HepG2 (cell line): Measurements from ENCODE around the gene CMTM4. TPM values are rescaled to one million over a fixed set of nuclear protein-coding genes. Genes with fewer than 3 reads are reported as not detected.

Experiments
- ATAC-seq: fragments of 200-7000 bp; cut with Tn5 transposase; 3 replicates; pipeline ENCODE4 v1.9.1; 2020; ENCODE audit warnings: mild to moderate bottlenecking, moderate library complexity
- BruUV-seq: library from RNA; stranded (reverse); fragments of 400-500 nt; replicated peaks from 2 replicates; lab custom pipeline; 2021; lab: Mats Ljungman, UMichigan
- CTCF ChIA-PET: fragments of 300-600 bp; formaldehyde crosslinking; extraction: SDS; loops from one replicate; lab custom pipeline; 2021; ENCODE audit warnings: low total read pairs, inconsistent platforms, low intra/inter-chr PET ratio; lab: Yijun Ruan, JAX
- POLR2A ChIA-PET: fragments of 350-600 bp; sonication (Branson Sonifier 250); formaldehyde crosslinking; loops from one replicate; lab custom pipeline; 2020; ENCODE audit warnings: antibody characterized with exemption, inconsistent platforms; lab: Yijun Ruan, JAX
- DNase-seq: peaks from one replicate; pipeline ENCODE4 v3.0.0-alpha.2; 2015; ENCODE audit warnings: low spot score
- FAIRE-seq: peaks from 3 replicates; lab custom pipeline; 2011; peaks lifted over from hg19 to GRCh38; lab: Jason Lieb, UNC
- H2AFZ ChIP-seq: one replicate; pipeline ENCODE4 v1.6.1; 2011; ENCODE audit warnings: low read length, inconsistent platforms
- H3K27ac ChIP-seq: fragments of 300-600 bp; 3 replicates; pipeline ENCODE4 v1.8.0; 2011; ENCODE audit warnings: mixed run types, mild to moderate bottlenecking, mixed read lengths, low read length, inconsistent platforms; ENCODE audit not compliant: insufficient read depth; ENCODE audit errors: extremely low read length
- H3K27me3 ChIP-seq, 2 experiments: fragments of 200-600 bp in 1 of 2; 2 replicates in 1 of 2; 3 replicates in 1 of 2; pipeline versions ENCODE4 v1.6.0 to v1.8.0; 2011; ENCODE audit warnings: low read length in 2 of 2, mild to moderate bottlenecking in 2 of 2, moderate library complexity in 2 of 2, inconsistent platforms in 1 of 2; ENCODE audit not compliant: insufficient read depth in 2 of 2, control insufficient read depth in 1 of 2
- H3K36me3 ChIP-seq, 2 experiments: fragments of 200-600 bp in 1 of 2; replicated peaks in 1 of 2; 2 replicates in 1 of 2; 3 replicates in 1 of 2; pipeline versions ENCODE4 v1.5.1 to v1.8.0; 2011; ENCODE audit warnings: low read length in 2 of 2, inconsistent platforms in 1 of 2; ENCODE audit not compliant: insufficient read depth in 2 of 2, control insufficient read depth in 1 of 2
- H3K4me1 ChIP-seq: 2 replicates; pipeline ENCODE4 v1.5.1; 2012; ENCODE audit warnings: low read length, inconsistent platforms; ENCODE audit not compliant: insufficient read depth
- H3K4me2 ChIP-seq: 2 replicates; pipeline ENCODE4 v1.6.0; 2011; ENCODE audit warnings: low read depth, low read length, inconsistent platforms
- H3K4me3 ChIP-seq, 3 experiments: fragments of 200-600 bp in 1 of 3; sonication (generic), shearing (Covaris generic) in 1 of 3; replicated peaks in 1 of 3; 2 replicates each; pipeline ENCODE4 v1.5.1; 2011 to 2016; ENCODE audit warnings: low read length in 3 of 3, inconsistent platforms in 2 of 3, low read depth in 2 of 3, mild to moderate bottlenecking in 2 of 3, control low read depth in 1 of 3, mixed read lengths in 1 of 3; ENCODE audit not compliant: insufficient read depth in 1 of 3
- H3K79me2 ChIP-seq: one replicate; pipeline ENCODE4 v1.6.1; 2011; ENCODE audit warnings: low read length, inconsistent platforms; ENCODE audit not compliant: insufficient read depth
- H3K9ac ChIP-seq: 2 replicates; pipeline ENCODE4 v1.6.0; 2011; ENCODE audit warnings: mild to moderate bottlenecking, low read depth, low read length, inconsistent platforms; ENCODE audit not compliant: insufficient read depth
- H3K9me3 ChIP-seq: 2 replicates; pipeline ENCODE4 v1.5.1; 2012; ENCODE audit warnings: mild to moderate bottlenecking, low read length
- H4K20me1 ChIP-seq: 2 replicates; pipeline ENCODE4 v1.6.0; 2011; ENCODE audit warnings: inconsistent platforms, mild to moderate bottlenecking, low read length, moderate library complexity; ENCODE audit not compliant: insufficient read depth
- HOXA3 ChIP-seq: sonication (generic); formaldehyde crosslinking; IDR thresholded peaks from 2 replicates; pipeline ENCODE4 v1.5.0; 2020; ENCODE audit warnings: missing genetic modification reagents
- MEF2D ChIP-seq: sonication (generic); formaldehyde crosslinking; IDR thresholded peaks from 2 replicates; pipeline ENCODE4 v1.5.1; 2020; ENCODE audit warnings: mild to moderate bottlenecking, missing genetic modification reagents
- NFE2L2 ChIP-seq: fragments of 150-350 bp; IDR thresholded peaks from 2 replicates; pipeline ENCODE4 v1.6.1; 2014; ENCODE audit warnings: low read length
- NPAS2 ChIP-seq: sonication (generic); formaldehyde crosslinking; IDR thresholded peaks from 2 replicates; pipeline ENCODE4 v1.8.0; 2022; ENCODE audit warnings: mild to moderate bottlenecking, missing genetic modification reagents, borderline replicate concordance
- STAG1 ChIP-seq: sonication (generic); formaldehyde crosslinking; IDR thresholded peaks from 2 replicates; pipeline ENCODE4 v1.4.0; 2020; ENCODE audit warnings: missing genetic modification reagents
- ZNF563 ChIP-seq: sonication (generic); formaldehyde crosslinking; IDR thresholded peaks from 2 replicates; pipeline ENCODE4 v1.8.0; 2022; ENCODE audit warnings: mild to moderate bottlenecking, moderate library complexity, missing genetic modification reagents
- ZNF607 ChIP-seq: sonication (generic); formaldehyde crosslinking; IDR thresholded peaks from 2 replicates; pipeline ENCODE4 v1.5.1; 2020; ENCODE audit warnings: missing genetic modification reagents, mild to moderate bottlenecking, borderline replicate concordance
- ZNF775 ChIP-seq: sonication (generic); formaldehyde crosslinking; IDR thresholded peaks from 2 replicates; pipeline ENCODE4 v1.4.0; 2020; ENCODE audit warnings: missing genetic modification reagents, mild to moderate bottlenecking, moderate library complexity, borderline replicate concordance
- WGBS: methylation state at CpG from one replicate; pipeline ENCODE4 v1.1.6; 2017; ENCODE audit warnings: low lambda C conversion rate; 5-methylcytosine and 5-hydroxymethylcytosine counted together
- in situ Hi-C: cut with HindIII; loops from 2 replicates; pipeline ENCODE4 v1.10.0; 2017; ENCODE audit warnings: low pct_unique_long_range_greater_than_20kb; ENCODE audit not compliant: extremely low pct_ligation_motif_present
- intact Hi-C: fragments of 100-400 bp; cut with micrococcal nuclease; formaldehyde crosslinking; loops from one replicate; pipeline ENCODE4 v1.10.0; 2022; ENCODE audit not compliant: unreplicated experiment
- polyA plus RNA-seq, 8 experiments: library from polyadenylated mRNA; depleted of rRNA in 3 of 8; stranded (reverse) in 7 of 8; unstranded in 1 of 8; fragments of >200 nt; fragmentation: Illumina TruSeq in 4 of 8; extraction: Trizol in 4 of 8; gene quantifications; 2 replicates each; pipeline versions ENCODE4 v1.2.1 to v1.2.3, GENCODE V29; 2011 to 2016; ENCODE audit warnings: low read depth in 4 of 8, missing spikeins in 1 of 8, mixed read lengths in 1 of 8; ENCODE audit not compliant: insufficient read depth in 1 of 8
- total RNA-seq, 5 experiments: library from RNA; depleted of rRNA; stranded (reverse); fragments of >200 nt; fragmentation: Illumina TruSeq; extraction: Trizol; gene quantifications; 2 replicates each; pipeline ENCODE4 v1.2.3, GENCODE V29; 2016; ENCODE audit warnings: low read depth in 1 of 5
- TF ChIP-seq, protein P1 (sequence below): sonication (generic); formaldehyde crosslinking; IDR thresholded peaks from 2 replicates; pipeline ENCODE4 v1.4.0; 2020; ENCODE audit warnings: mild to moderate bottlenecking, missing genetic modification reagents
- TF ChIP-seq, protein P2 (sequence below): sonication (generic); formaldehyde crosslinking; conservative IDR thresholded peaks from 2 replicates; pipeline ENCODE4 v1.4.0; 2020; ENCODE audit warnings: mild to moderate bottlenecking, missing genetic modification reagents, moderate library complexity
- TF ChIP-seq, protein P3 (sequence below): IDR thresholded peaks from 2 replicates; pipeline ENCODE4 v1.6.1; 2016; ENCODE audit warnings: missing compliant biosample characterization, missing genetic modification reagents, borderline replicate concordance

Gene CMTM4
- total and polyA plus RNA-seq, 2 of the 13 experiments (the other 11 are each of a cell fraction or from before 2014, with no cell fraction given), result 32.0 to 36.3 TPM

- Histone ChIP-seq H3K4me2 (0 out of 2 replicates have a peak overlapping the region, but pooled peaks have one; percentile 15), H3K27ac (peak overlapping the region; percentile 61), H4K20me1 (peaks cover 13% of the 10 kb centered on the region; the same call in 1 of the 2 replicates), H3K36me3 (peaks cover 23 to 43% of the 10 kb centered on the region in 2 experiments), H3K9ac (no peak overlapping the region), H3K9me3 (no peaks in the 10 kb centered on the region), H2AFZ (no peak overlapping the region), H3K4me3 (no peak overlapping the region), H3K4me1 (peaks cover 40% of the 10 kb centered on the region), H3K27me3 (no peaks in the 10 kb centered on the region), H3K79me2 (peaks cover 9% of the 10 kb centered on the region)
- ChIA-PET CTCF (interaction anchor here (0.9 to 3.0 kb wide), 5 partner anchors 42 to 259 kb away, joined by 3 to 12 read pairs (median 8); partner anchors contain the start of gene CMTM4), POLR2A (interaction anchor here (0.6 to 2.1 kb wide), 9 partner anchors 9 to 202 kb away, joined by 3 to 15 read pairs (median 4); partner anchors contain the start of gene CKLF)
- DNase-seq, result peak; percentile 93
- no TSS peak for BruUV-seq
- WGBS, result 69% methylated on average over 9 of the region's 17 CpGs
- peak; percentile 73 for ATAC-seq
- in situ Hi-C loops, result loop anchor here (5.0 kb wide), 2 partner anchors 84 to 259 kb away; no protein-coding TSS in a partner anchor
- intact Hi-C loops, result loop anchor here (1.0 to 2.0 kb wide), 6 partner anchors 43 to 265 kb away; no protein-coding TSS in a partner anchor
- FAIRE-seq, result peak; percentile 88
- TF ChIP-seq NPAS2 (CRISPR knock-in tag) (no peak), ZNF607 (CRISPR knock-in tag) (peak; percentile 94; the same call in 1 of the 2 replicates), STAG1 (CRISPR knock-in tag) (peak; percentile 84), ZNF563 (CRISPR knock-in tag) (peak; percentile 94; the same call in 1 of the 2 replicates), MEF2D (CRISPR knock-in tag) (peak; percentile 60; the same call in 1 of the 2 replicates), ZNF775 (CRISPR knock-in tag) (0 out of 2 replicates have a peak, but pooled peaks have one; percentile 47), HOXA3 (CRISPR knock-in tag) (peak; percentile 60), NFE2L2 (0 out of 2 replicates have a peak, but pooled peaks have one; percentile 35)
- TF ChIP-seq, protein P1, sequence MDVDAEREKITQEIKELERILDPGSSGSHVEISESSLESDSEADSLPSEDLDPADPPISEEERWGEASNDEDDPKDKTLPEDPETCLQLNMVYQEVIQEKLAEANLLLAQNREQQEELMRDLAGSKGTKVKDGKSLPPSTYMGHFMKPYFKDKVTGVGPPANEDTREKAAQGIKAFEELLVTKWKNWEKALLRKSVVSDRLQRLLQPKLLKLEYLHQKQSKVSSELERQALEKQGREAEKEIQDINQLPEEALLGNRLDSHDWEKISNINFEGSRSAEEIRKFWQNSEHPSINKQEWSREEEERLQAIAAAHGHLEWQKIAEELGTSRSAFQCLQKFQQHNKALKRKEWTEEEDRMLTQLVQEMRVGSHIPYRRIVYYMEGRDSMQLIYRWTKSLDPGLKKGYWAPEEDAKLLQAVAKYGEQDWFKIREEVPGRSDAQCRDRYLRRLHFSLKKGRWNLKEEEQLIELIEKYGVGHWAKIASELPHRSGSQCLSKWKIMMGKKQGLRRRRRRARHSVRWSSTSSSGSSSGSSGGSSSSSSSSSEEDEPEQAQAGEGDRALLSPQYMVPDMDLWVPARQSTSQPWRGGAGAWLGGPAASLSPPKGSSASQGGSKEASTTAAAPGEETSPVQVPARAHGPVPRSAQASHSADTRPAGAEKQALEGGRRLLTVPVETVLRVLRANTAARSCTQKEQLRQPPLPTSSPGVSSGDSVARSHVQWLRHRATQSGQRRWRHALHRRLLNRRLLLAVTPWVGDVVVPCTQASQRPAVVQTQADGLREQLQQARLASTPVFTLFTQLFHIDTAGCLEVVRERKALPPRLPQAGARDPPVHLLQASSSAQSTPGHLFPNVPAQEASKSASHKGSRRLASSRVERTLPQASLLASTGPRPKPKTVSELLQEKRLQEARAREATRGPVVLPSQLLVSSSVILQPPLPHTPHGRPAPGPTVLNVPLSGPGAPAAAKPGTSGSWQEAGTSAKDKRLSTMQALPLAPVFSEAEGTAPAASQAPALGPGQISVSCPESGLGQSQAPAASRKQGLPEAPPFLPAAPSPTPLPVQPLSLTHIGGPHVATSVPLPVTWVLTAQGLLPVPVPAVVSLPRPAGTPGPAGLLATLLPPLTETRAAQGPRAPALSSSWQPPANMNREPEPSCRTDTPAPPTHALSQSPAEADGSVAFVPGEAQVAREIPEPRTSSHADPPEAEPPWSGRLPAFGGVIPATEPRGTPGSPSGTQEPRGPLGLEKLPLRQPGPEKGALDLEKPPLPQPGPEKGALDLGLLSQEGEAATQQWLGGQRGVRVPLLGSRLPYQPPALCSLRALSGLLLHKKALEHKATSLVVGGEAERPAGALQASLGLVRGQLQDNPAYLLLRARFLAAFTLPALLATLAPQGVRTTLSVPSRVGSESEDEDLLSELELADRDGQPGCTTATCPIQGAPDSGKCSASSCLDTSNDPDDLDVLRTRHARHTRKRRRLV (CRISPR knock-in tag), result peak; percentile 80; the same call in 1 of the 2 replicates
- TF ChIP-seq, protein P2, sequence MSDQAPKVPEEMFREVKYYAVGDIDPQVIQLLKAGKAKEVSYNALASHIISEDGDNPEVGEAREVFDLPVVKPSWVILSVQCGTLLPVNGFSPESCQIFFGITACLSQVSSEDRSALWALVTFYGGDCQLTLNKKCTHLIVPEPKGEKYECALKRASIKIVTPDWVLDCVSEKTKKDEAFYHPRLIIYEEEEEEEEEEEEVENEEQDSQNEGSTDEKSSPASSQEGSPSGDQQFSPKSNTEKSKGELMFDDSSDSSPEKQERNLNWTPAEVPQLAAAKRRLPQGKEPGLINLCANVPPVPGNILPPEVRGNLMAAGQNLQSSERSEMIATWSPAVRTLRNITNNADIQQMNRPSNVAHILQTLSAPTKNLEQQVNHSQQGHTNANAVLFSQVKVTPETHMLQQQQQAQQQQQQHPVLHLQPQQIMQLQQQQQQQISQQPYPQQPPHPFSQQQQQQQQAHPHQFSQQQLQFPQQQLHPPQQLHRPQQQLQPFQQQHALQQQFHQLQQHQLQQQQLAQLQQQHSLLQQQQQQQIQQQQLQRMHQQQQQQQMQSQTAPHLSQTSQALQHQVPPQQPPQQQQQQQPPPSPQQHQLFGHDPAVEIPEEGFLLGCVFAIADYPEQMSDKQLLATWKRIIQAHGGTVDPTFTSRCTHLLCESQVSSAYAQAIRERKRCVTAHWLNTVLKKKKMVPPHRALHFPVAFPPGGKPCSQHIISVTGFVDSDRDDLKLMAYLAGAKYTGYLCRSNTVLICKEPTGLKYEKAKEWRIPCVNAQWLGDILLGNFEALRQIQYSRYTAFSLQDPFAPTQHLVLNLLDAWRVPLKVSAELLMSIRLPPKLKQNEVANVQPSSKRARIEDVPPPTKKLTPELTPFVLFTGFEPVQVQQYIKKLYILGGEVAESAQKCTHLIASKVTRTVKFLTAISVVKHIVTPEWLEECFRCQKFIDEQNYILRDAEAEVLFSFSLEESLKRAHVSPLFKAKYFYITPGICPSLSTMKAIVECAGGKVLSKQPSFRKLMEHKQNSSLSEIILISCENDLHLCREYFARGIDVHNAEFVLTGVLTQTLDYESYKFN, result peak; percentile 65; the same call in 1 of the 2 replicates
- TF ChIP-seq, protein P3, sequence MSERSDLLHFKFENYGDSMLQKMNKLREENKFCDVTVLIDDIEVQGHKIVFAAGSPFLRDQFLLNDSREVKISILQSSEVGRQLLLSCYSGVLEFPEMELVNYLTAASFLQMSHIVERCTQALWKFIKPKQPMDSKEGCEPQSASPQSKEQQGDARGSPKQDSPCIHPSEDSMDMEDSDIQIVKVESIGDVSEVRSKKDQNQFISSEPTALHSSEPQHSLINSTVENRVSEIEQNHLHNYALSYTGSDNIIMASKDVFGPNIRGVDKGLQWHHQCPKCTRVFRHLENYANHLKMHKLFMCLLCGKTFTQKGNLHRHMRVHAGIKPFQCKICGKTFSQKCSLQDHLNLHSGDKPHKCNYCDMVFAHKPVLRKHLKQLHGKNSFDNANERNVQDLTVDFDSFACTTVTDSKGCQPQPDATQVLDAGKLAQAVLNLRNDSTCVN, result peak; percentile 81; the same call in 1 of the 2 replicates
Measured at GRCh38 chr16:66608241-66609138, 88.1 kb downstream of the CMTM4 start.
